CD4-positive, alpha-beta T cell treated with Interleukin-2 at 100 ng/mL for 4 hours (primary cell): ENCODE data around the gene XPO4.

Source experiments
- DNase-seq: peaks from one replicate; pipeline ENCODE4 v3.0.0-alpha.2; 2020; ENCODE audit warnings: low spot score

The XPO4 gene

GRCh38 chr13:20728579-20729311 lies 173.8 kb downstream of the XPO4 start:
- DNase-seq, result no peak

GRCh38 chr13:20727856-20728255 lies 174.7 kb downstream of the XPO4 start:
- no peak for DNase-seq
